ENCODE measurements around the gene PTBP1.

GRCh38 chr19:803686-804418 lies 6.6 kb downstream of the PTBP1 start:
- no peak for TF ChIP-seq CTCF (IDR thresholded peaks at IDR 0.05)
- TF ChIP-seq POLR2A (IDR thresholded peaks at IDR 0.05), result no peak

Data from testis (tissue), 2 donors.